ENCODE measurements around the gene AOPEP. TPM values are rescaled to one million over a fixed set of nuclear protein-coding genes. Genes with fewer than 3 reads are reported as not detected.
"Not testable (repeated sequence)": the region's sequence is repeated elsewhere in the genome, so short reads cannot be mapped to it uniquely, and the experiment has no call there.

AOPEP gene
- total RNA-seq, 5 donors from 2014 or later (not counting 1 experiment from before 2014, with no cell fraction given): 10.4 to 14.8 (median 11.3) TPM

GRCh38 chr9:94934816-94935328 lies 208.4 kb downstream of the AOPEP start:
- Mint-ChIP-seq H3K4me1 (no peaks in the 10 kb centered on the region), H3K27me3 (no peaks in the 10 kb centered on the region), H3K27ac (no peak overlapping the region), H3K9me3 (no peaks in the 10 kb centered on the region), H3K36me3 (peaks cover 35% of the 10 kb centered on the region), H3K4me3 (no peak overlapping the region)
- 84% methylated on average over 4 of the region's 9 CpGs for WGBS (ENCODE audit: insufficient coverage)
- H3K4me3 ChIP-seq (ENCODE audit: control insufficient read depth in 1 of 2, extremely low read depth in 1 of 2, low read length in 1 of 2): no peak overlapping the region
- H3K4me1 ChIP-seq (ENCODE audit: control insufficient read depth in 1 of 2, extremely low read depth in 1 of 2, insufficient read depth in 2 of 2, low read length in 2 of 2): no peaks in the 10 kb centered on the region
- H3K27ac ChIP-seq (ENCODE audit: low read length): no peak overlapping the region
- ATAC-seq (replicated peaks in 1 of 4) (no peak), DNase-seq (no peak)
- no peaks in the 10 kb centered on the region for H3K9me3 ChIP-seq
- H3K27me3 ChIP-seq (replicated peaks in 1 of 2; ENCODE audit: control insufficient read depth in 2 of 2, extremely low read depth in 1 of 2, insufficient read depth in 2 of 2, low read length in 1 of 2): no peaks in the 10 kb centered on the region
- ChIA-PET POLR2A (no interaction called here), CTCF (interaction anchor here in 1 of 2 donors (0.7 kb wide), 1 partner anchor 52 kb away, joined by 3 read pairs; no protein-coding TSS in a partner anchor)
- no peaks in the 10 kb centered on the region for H3K36me3 ChIP-seq (ENCODE audit: control insufficient read depth in 2 of 2, extremely low read depth in 1 of 2, insufficient read depth in 1 of 2, low read length in 1 of 2)

DNA sequence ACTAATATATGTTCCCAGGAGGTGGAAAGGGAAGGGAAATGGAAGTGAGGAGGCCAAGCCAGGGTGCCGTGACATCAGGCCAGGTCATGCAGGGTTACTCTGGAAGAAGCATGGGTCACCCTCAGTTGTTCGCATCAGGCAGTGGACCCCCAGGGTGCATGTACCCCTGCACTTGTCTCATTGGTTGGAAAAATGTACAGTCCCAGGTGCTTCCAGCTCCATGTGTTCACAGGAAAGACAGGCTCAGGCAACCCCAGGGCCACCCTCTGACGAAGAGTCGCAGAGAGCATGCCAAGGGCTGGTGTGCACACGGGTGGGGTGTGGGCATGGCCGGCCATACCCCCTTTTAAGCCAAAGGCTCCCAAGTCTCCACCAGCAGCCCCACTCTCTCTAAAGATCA lies 208.9 kb downstream of the AOPEP start:
- no peaks in the 10 kb centered on the region for H3K36me3 ChIP-seq (ENCODE audit: control insufficient read depth in 2 of 2, extremely low read depth in 1 of 2, insufficient read depth in 1 of 2, low read length in 1 of 2)
- no peak overlapping the region for H3K4me3 ChIP-seq (ENCODE audit: control insufficient read depth in 1 of 2, extremely low read depth in 1 of 2, low read length in 1 of 2)
- Mint-ChIP-seq H3K27me3 (no peaks in the 10 kb centered on the region), H3K36me3 (peaks cover 30% of the 10 kb centered on the region), H3K4me1 (no peaks in the 10 kb centered on the region), H3K4me3 (no peak overlapping the region), H3K27ac (no peak overlapping the region), H3K9me3 (no peaks in the 10 kb centered on the region)
- no peaks in the 10 kb centered on the region for H3K9me3 ChIP-seq
- ATAC-seq (replicated peaks in 1 of 4): no peak
- ChIA-PET POLR2A (no interaction called here), CTCF (no interaction called here)
- H3K4me1 ChIP-seq (ENCODE audit: control insufficient read depth in 1 of 2, extremely low read depth in 1 of 2, insufficient read depth in 2 of 2, low read length in 2 of 2): no peaks in the 10 kb centered on the region
- no peaks in the 10 kb centered on the region for H3K27me3 ChIP-seq (replicated peaks in 1 of 2; ENCODE audit: control insufficient read depth in 2 of 2, extremely low read depth in 1 of 2, insufficient read depth in 2 of 2, low read length in 1 of 2)
- no peak for DNase-seq
- no peak overlapping the region for H3K27ac ChIP-seq (ENCODE audit: low read length)
- WGBS (ENCODE audit: insufficient coverage): 100% methylated on average over 6 of the region's 6 CpGs

DNA sequence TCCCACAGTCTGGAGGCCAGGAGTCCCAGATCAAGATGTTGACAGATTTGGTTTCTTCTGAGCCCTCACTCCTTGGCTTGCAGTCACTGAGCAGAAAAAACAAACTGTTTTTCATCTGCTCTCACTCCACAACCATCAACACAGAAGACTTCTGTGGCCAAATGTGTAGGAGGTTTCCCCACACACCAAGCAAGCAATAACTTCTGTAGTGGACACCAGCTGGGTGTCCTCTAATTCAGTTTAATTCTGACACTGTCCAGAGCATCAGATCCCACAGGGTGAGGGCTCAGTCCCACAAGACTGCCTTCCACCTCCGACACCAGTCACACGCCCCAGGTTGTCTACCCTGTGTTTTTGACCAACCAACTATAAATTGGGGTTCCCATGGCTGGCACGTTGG lies 209.9 kb downstream of the AOPEP start:
- no peaks in the 10 kb centered on the region for H3K4me1 Mint-ChIP-seq
- ATAC-seq (replicated peaks in 1 of 4): no peak
- no CpG with 5 or more reads among the region's 3 CpGs for WGBS (ENCODE audit: insufficient coverage)
- no peaks in the 10 kb centered on the region for H3K27me3 ChIP-seq (replicated peaks in 1 of 2; ENCODE audit: control insufficient read depth in 2 of 2, extremely low read depth in 1 of 2, insufficient read depth in 2 of 2, low read length in 1 of 2)
- DNase-seq: no peak
- no peaks in the 10 kb centered on the region for H3K4me1 ChIP-seq (ENCODE audit: control insufficient read depth in 1 of 2, extremely low read depth in 1 of 2, insufficient read depth in 2 of 2, low read length in 2 of 2)
- H3K4me3 ChIP-seq (ENCODE audit: control insufficient read depth in 1 of 2, extremely low read depth in 1 of 2, low read length in 1 of 2): no peak overlapping the region
- no peak overlapping the region for H3K27ac ChIP-seq (ENCODE audit: low read length)
- H3K27me3 Mint-ChIP-seq: no peaks in the 10 kb centered on the region
- H3K36me3 Mint-ChIP-seq: peaks cover 32% of the 10 kb centered on the region
- CTCF ChIA-PET: no interaction called here
- POLR2A ChIA-PET: no interaction called here
- H3K4me3 Mint-ChIP-seq: no peak overlapping the region
- no peaks in the 10 kb centered on the region for H3K36me3 ChIP-seq (ENCODE audit: control insufficient read depth in 2 of 2, extremely low read depth in 1 of 2, insufficient read depth in 1 of 2, low read length in 1 of 2)
- H3K9me3 ChIP-seq: no peaks in the 10 kb centered on the region
- no peak overlapping the region for H3K27ac Mint-ChIP-seq
- no peaks in the 10 kb centered on the region for H3K9me3 Mint-ChIP-seq

DNA sequence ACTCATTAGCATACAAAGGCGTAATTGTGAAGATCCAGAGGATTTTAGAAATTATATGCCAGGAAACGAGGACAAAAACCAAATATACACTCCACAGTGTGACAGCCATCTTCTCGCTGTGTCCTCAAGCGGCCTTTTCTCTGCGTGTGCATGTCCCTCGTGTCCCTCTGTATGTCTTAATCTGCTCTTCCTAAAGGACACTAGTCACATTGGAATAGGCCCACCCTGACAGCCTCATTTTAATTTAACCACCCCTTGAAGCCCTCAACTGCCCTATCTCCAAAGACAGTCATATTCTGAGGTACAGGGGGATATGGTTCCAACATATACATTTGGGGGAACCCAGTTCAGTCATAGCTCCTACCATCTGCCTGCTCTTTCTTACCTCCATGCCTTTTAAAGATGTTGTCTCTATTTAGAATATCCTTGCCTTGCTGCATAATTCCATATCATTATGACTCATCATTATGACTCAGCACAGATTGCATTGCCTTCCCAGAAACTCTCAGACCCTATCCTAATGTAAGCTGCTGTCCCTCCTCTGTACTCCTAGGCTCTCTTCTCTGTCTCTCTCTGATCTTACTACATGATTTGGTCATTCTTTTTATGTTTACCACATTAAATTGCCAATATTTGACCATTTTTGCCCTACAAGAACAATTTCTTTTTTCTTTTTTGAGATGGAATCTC lies 210.9 kb downstream of the AOPEP start:
- no peak for ATAC-seq (replicated peaks in 1 of 4)
- H3K4me3 Mint-ChIP-seq: no peak overlapping the region
- peaks cover 28% of the 10 kb centered on the region for H3K36me3 Mint-ChIP-seq
- 100% methylated on average over 3 of the region's 6 CpGs for WGBS (ENCODE audit: insufficient coverage)
- ChIA-PET CTCF (no interaction called here), POLR2A (no interaction called here)
- H3K36me3 ChIP-seq (ENCODE audit: control insufficient read depth in 2 of 2, extremely low read depth in 1 of 2, insufficient read depth in 1 of 2, low read length in 1 of 2): no peaks in the 10 kb centered on the region
- no peak overlapping the region for H3K27ac Mint-ChIP-seq
- DNase-seq: no peak
- H3K9me3 Mint-ChIP-seq: no peaks in the 10 kb centered on the region
- no peaks in the 10 kb centered on the region for H3K9me3 ChIP-seq
- H3K4me1 ChIP-seq (ENCODE audit: control insufficient read depth in 1 of 2, extremely low read depth in 1 of 2, insufficient read depth in 2 of 2, low read length in 2 of 2): no peaks in the 10 kb centered on the region
- no peaks in the 10 kb centered on the region for H3K27me3 Mint-ChIP-seq
- H3K4me1 Mint-ChIP-seq: no peaks in the 10 kb centered on the region
- H3K4me3 ChIP-seq (ENCODE audit: control insufficient read depth in 1 of 2, extremely low read depth in 1 of 2, low read length in 1 of 2): no peak overlapping the region
- H3K27ac ChIP-seq (ENCODE audit: low read length): no peak overlapping the region
- H3K27me3 ChIP-seq (replicated peaks in 1 of 2; ENCODE audit: control insufficient read depth in 2 of 2, extremely low read depth in 1 of 2, insufficient read depth in 2 of 2, low read length in 1 of 2): no peaks in the 10 kb centered on the region

GRCh38 chr9:94938384-94938783 lies 211.9 kb downstream of the AOPEP start:
- no peak overlapping the region for H3K4me3 ChIP-seq (ENCODE audit: control insufficient read depth in 1 of 2, extremely low read depth in 1 of 2, low read length in 1 of 2)
- no peaks in the 10 kb centered on the region for H3K9me3 ChIP-seq
- H3K27ac ChIP-seq (ENCODE audit: low read length): no peak overlapping the region
- Mint-ChIP-seq H3K27me3 (no peaks in the 10 kb centered on the region), H3K36me3 (peaks cover 28% of the 10 kb centered on the region), H3K9me3 (no peaks in the 10 kb centered on the region), H3K4me1 (no peaks in the 10 kb centered on the region), H3K4me3 (no peak overlapping the region), H3K27ac (no peak overlapping the region)
- DNase-seq: no peak
- H3K4me1 ChIP-seq (ENCODE audit: control insufficient read depth in 1 of 2, extremely low read depth in 1 of 2, insufficient read depth in 2 of 2, low read length in 2 of 2): no peaks in the 10 kb centered on the region
- 100% methylated on average over 3 of the region's 3 CpGs for WGBS (ENCODE audit: insufficient coverage)
- ATAC-seq (replicated peaks in 1 of 4): no peak
- no peaks in the 10 kb centered on the region for H3K36me3 ChIP-seq (ENCODE audit: control insufficient read depth in 2 of 2, extremely low read depth in 1 of 2, insufficient read depth in 1 of 2, low read length in 1 of 2)
- CTCF ChIA-PET: no interaction called here
- POLR2A ChIA-PET: no interaction called here
- no peaks in the 10 kb centered on the region for H3K27me3 ChIP-seq (replicated peaks in 1 of 2; ENCODE audit: control insufficient read depth in 2 of 2, extremely low read depth in 1 of 2, insufficient read depth in 2 of 2, low read length in 1 of 2)

DNA sequence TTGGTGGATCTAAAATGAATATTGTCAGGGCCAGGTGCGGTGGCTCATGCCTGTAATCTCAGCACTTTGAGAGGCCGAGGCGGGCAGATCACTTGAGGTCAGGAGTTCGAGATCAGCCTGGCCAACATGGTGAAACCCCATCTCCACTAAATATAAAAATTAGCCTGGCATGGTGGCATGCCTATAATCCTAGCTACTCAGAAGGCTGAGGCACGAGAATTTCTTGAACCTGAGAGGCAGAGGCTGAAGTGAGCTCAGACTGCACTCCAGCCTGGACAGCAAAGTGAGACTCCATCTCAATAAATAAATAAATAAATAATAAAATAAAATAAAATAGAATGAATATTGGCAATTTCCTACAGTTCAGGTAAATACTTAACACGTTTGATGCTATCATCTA lies 213.8 kb downstream of the AOPEP start:
- H3K9me3 Mint-ChIP-seq; DNase-seq; CTCF ChIA-PET; H3K27me3 ChIP-seq (replicated peaks in 1 of 2; ENCODE audit: control insufficient read depth in 2 of 2, extremely low read depth in 1 of 2, insufficient read depth in 2 of 2, low read length in 1 of 2); POLR2A ChIA-PET; H3K36me3 ChIP-seq (ENCODE audit: control insufficient read depth in 2 of 2, extremely low read depth in 1 of 2, insufficient read depth in 1 of 2, low read length in 1 of 2); H3K27ac Mint-ChIP-seq; H3K27me3 Mint-ChIP-seq; H3K9me3 ChIP-seq; H3K4me3 ChIP-seq (ENCODE audit: control insufficient read depth in 1 of 2, extremely low read depth in 1 of 2, low read length in 1 of 2); H3K4me1 Mint-ChIP-seq; H3K27ac ChIP-seq (ENCODE audit: low read length); ATAC-seq (replicated peaks in 1 of 4); H3K4me1 ChIP-seq (ENCODE audit: control insufficient read depth in 1 of 2, extremely low read depth in 1 of 2, insufficient read depth in 2 of 2, low read length in 2 of 2); H3K4me3 Mint-ChIP-seq: not testable (repeated sequence)
- peaks cover 22% of the 10 kb centered on the region for H3K36me3 Mint-ChIP-seq
- WGBS (ENCODE audit: insufficient coverage): 100% methylated on average over 2 of the region's 6 CpGs

Data from T-cell (primary cell).